Measurements from ENCODE around the gene TMOD1. TPM values are rescaled to one million over a fixed set of nuclear protein-coding genes. Genes with fewer than 3 reads are reported as not detected.

The TMOD1 gene
- total RNA-seq, 4 donors from 2014 or later = 9.2 to 20.7 (median 13.6) TPM

DNA sequence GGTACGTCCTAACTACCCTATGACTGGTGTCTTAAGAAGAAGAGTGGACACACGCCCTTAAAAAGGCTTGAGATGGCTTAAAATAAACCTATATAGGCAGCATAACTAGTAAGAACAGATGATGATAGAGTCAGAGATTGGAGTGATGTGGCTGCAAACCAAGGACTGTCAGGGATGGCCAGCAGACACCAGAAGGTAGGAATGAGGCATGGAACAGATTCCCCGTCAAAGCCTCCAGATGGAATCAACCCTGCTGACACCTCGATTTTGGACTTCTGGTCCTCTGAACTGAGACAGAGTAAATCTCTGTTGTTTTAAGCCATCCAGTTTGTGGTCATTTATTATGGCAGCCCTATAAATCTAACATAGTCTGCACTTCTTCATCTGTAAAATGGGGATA, 7.4 kb downstream of the TMOD1 start:
- TF ChIP-seq, protein P1, sequence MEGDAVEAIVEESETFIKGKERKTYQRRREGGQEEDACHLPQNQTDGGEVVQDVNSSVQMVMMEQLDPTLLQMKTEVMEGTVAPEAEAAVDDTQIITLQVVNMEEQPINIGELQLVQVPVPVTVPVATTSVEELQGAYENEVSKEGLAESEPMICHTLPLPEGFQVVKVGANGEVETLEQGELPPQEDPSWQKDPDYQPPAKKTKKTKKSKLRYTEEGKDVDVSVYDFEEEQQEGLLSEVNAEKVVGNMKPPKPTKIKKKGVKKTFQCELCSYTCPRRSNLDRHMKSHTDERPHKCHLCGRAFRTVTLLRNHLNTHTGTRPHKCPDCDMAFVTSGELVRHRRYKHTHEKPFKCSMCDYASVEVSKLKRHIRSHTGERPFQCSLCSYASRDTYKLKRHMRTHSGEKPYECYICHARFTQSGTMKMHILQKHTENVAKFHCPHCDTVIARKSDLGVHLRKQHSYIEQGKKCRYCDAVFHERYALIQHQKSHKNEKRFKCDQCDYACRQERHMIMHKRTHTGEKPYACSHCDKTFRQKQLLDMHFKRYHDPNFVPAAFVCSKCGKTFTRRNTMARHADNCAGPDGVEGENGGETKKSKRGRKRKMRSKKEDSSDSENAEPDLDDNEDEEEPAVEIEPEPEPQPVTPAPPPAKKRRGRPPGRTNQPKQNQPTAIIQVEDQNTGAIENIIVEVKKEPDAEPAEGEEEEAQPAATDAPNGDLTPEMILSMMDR (IDR thresholded peaks at IDR 0.05; ENCODE audit: low read depth) = no peak

DNA sequence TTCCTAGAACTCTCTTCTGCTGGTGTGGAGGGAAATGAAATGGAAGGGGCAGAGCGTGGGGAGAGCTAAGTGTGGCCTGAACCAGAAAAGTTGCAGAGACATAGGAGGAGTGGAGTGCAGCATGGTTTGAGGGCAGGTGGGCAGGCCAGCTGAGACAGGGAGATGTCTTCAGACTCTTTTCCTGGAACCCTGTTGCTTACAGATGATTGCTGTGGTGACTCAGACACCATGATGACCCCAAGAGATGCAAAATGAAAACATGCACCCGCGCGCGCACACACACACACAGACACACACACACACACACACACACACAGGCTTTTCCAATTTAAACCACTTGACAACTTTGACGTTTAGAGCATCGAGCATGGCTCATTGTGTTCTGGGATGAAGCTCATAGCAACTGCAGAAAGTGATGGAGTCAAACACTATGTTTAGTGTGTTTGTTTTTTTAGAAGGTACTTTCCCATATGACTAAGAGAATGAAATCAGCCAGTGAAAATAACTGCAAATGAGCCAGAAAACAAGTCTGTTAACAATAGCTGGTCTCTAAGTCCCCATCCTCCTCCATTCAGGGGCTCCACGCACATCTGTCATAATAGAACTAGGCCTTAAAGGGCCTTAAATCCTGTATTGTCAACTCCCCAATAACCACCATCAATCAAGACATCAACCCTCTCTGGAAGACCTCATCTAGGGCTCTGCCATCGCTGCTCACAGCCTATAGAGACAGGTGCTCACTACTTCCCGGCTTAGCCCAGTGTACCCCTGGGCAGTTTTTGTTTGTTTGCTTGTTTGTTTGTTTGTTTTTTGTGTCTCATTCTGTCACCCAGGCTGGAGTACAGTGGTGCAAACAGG, 9.6 kb downstream of the TMOD1 start:
- TF ChIP-seq, protein P1 (IDR thresholded peaks at IDR 0.05; ENCODE audit: low read depth) = no peak

DNA sequence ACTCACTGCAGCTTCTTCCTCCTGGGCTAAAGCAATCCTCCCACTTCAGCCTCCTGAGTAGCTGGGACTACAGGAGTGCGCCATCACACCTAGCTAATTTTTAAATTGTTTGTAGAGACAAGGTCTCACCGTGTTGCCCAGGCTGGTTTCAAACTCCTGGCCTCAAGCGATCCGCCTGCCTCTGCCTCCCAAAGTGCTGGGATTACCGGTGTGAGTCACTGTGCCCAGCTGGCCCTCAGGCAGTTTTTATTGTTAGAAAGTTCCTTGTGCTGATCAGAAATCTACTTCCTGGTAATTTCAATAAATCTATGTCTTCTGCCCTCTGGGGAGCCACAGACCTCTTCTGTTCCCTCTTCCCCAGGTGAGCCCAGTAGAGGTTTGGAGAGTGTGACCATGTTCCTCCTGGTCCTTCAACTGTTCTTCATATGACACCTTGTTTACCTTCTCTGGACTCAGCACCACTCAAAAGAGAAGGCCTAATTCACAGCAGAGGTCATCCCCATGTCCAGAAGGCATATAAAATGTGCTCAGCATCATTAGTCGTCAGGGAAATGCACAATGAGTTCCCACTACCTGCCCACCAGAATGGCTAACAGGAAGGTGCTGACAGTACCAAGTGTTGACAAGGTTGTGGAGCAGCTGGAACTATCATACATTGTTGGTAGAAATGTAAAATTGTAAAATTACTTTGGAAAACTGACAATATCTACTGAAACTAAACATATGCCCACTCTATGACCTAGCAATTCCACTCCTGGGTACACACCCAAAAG, 10.4 kb downstream of the TMOD1 start:
- TF ChIP-seq, protein P1 (IDR thresholded peaks at IDR 0.05; ENCODE audit: low read depth) = no peak

DNA sequence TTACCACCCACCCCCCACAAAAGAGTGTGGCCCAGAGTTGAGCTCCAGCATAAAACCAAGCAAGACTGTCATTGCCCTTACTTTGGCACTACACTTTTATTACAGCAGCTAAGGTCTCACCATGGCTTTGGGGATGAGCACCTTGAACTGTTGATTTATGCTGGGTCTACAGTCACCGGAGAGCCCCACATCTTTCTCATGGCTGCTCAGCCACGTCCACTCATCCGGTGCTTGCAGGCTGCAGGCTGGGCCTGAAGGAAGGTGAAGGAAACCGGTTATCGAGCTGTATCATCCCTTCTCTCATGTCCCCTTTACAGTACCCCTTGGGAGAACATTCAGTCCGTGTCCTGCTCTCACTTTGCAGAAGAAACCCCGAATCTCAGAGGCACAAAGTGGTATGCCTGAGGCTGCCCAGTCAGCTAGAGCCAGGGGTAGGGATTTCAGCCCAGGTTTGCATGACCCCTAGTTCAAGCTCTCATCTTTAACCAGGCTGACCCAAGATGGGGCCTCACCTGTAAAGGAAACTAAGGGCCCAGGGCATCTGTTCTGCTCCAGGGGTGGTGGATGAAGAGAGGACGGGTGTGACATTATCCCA, 11.6 kb downstream of the TMOD1 start:
- TF ChIP-seq, protein P1 (IDR thresholded peaks at IDR 0.05; ENCODE audit: low read depth) = no peak

DNA sequence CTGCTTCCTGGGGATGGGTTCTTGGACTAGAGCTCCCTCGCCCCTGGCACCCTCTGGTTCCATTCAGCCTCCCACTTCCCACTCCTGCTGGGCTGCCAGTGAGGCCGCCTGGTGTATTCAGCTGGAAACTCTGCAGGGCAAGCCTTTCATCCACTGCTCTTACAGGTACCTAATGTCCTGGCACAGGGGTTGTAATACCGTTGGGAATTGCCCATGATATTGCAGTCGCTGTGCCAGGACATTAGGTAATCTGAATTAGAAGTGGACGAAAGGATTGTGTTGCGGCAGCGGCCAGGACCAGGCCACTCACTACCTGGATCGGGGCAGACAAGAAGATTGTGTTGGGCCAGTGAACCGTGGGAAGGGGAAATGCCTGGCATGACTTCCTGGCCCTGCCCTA, 13.1 kb downstream of the TMOD1 start:
- TF ChIP-seq, protein P1 (IDR thresholded peaks at IDR 0.05; ENCODE audit: low read depth) = no peak

DNA sequence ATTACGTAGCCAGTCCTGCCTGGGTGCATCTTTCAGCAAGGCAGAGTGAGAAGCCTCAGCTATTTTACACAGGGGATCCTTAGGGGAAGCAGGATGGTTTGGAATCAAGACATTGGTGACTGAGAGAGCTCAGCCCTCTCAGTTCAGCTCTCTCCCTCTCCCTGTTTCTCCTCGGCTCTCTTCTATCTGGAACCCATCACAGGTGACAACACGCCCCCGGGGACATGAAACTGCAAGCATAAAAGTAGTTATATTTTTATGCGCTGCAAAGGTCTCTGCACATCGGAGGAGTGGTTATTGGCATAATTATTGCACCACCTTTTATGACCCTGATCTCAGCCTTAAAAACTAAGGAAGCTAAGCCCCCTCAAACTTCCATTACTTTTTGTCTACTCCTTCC, 14.2 kb downstream of the TMOD1 start:
- TF ChIP-seq, protein P1 (IDR thresholded peaks at IDR 0.05; ENCODE audit: low read depth) = no peak

DNA sequence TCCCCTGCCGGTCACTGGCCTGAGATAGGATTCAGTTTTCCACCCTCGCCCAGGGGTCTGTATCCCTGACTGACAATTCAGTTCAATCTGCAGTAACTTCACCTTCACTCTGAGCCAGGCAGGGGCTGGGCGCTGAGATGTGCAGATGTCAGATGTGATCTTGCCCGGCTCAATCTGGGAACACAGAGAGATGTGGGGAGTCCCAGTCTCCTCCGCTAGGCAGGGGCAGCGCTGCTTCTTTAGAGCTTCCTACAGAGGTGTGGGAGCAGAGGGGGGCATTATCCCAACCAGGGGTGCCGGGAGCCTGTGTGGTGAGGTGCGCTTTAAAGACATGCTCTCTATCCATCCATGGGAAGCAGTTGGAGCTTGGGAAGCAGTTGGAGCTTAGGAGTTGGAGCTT, 14.6 kb downstream of the TMOD1 start:
- TF ChIP-seq, protein P1 (IDR thresholded peaks at IDR 0.05; ENCODE audit: low read depth) = no peak

Data from subcutaneous adipose tissue (tissue), 4 donors.